IMR-90 (cell line): ENCODE measurements around the gene SPINK14.

Experiments used
- CTCF ChIP-seq: conservative IDR thresholded peaks from 2 replicates; pipeline ENCODE4 v1.5.1; 2012; ENCODE audit warnings: mild to moderate bottlenecking, low read depth, low read length, improper control_type of control experiment
- FOS ChIP-seq: fragments of 150-350 bp; IDR thresholded peaks from 2 replicates; pipeline ENCODE4 v1.6.1; 2016; ENCODE audit warnings: low read depth, low read length
- MXI1 ChIP-seq: IDR thresholded peaks from 2 replicates; pipeline ENCODE4 v1.6.1; 2012; ENCODE audit warnings: low read depth, mild to moderate bottlenecking, low read length, moderate library complexity, borderline replicate concordance
- POLR2A ChIP-seq: IDR thresholded peaks from 2 replicates; pipeline ENCODE4 v1.6.1; 2012; ENCODE audit warnings: mild to moderate bottlenecking, low read depth, low read length

- TF ChIP-seq CTCF (no peak), POLR2A (no peak), MXI1 (no peak), FOS (no peak)
These were observed 24.9 kb downstream of the SPINK14 start for GRCh38 chr5:148193202-148193601.
